NB4 (cell line): ENCODE results near the gene EIF3F.

Experiments used
- CTCF ChIP-seq: IDR thresholded peaks from one replicate; pipeline ENCODE4 v1.5.1; 2012; ENCODE audit warnings: low read depth, low read length
- MYC ChIP-seq: IDR thresholded peaks from 2 replicates; pipeline ENCODE4 v1.6.1; 2011; ENCODE audit warnings: low read depth, low read length
- POLR2A ChIP-seq: IDR thresholded peaks from 2 replicates; pipeline ENCODE4 v1.6.1; 2011; ENCODE audit warnings: mild to moderate bottlenecking; ENCODE audit not compliant: insufficient read length; ENCODE audit errors: extremely low read depth

DNA sequence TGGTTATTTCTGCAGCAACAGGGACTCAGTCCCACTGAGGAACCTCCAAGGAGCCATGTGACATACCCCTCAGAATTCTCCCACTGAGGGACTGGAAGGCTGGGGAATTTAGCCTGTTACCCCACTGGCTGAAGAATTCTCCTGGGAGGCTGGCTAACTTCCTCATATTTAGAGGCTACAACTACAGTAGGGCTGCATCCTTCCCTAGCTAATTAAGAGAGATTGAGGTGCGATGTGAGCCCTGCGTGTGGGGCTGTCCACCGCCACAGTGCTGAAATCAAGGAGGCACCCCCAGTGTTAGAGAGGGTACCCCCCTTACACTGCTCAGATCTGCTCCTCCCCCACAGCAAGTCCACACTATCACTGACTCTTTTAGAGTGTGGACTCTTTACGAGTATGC lies 21.1 kb downstream of the EIF3F start:
- TF ChIP-seq CTCF = no peak
- no peak for TF ChIP-seq POLR2A
- TF ChIP-seq MYC = no peak
